CD4-positive, alpha-beta T cell treated with Interleukin-21 for 1 hour (primary cell): Measurements from ENCODE around the gene PRCD.

Experiments used
- DNase-seq: peaks from one replicate; pipeline ENCODE4 v3.0.0-alpha.2; 2020

Gene PRCD

DNA sequence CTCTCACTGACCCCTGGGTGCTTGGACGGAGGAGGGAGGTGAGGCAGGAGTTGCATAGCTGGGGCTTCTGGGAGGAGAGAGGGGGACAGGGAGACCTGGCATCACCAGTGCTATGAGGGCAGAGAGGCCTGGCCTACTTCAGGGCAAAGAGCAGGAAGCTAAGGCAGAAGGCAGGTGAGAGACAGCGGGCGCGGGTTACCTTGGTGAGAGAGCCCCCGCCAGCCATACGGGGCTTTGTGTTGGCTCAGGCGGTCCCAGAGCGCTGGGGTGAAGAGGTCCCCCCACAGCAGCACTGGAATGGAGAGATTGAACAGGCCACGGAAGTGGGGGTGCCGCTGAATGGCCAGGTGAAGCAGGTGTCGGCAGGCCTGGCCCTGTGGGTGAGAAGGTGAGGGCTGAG, 34.3 kb downstream of the PRCD start:
- DNase-seq, result no peak

GRCh38 chr17:76575570-76575969, 35.7 kb downstream of the PRCD start:
- DNase-seq, result no peak

DNA sequence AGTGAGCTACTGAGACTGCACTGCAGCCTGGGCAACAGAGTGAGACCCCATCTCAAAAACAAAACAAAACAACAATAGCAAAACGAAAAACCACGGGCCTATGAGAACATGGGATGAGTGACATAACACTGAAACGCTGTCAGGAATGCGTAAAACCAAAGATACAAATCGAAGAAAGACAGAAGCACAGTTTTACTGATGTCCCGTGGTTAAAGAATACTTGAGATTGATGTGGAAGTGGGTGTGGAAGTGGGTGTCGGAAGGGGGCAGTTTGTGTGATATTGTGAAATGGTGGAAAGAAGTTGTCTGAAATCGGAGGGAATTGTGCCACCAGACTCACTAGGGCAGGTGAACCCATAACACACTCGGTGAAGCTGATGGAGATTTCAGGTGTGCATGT, 36.3 kb downstream of the PRCD start:
- no peak for DNase-seq

- no peak for DNase-seq
Measured at GRCh38 chr17:76577876-76578275, 38.0 kb downstream of the PRCD start.

DNA sequence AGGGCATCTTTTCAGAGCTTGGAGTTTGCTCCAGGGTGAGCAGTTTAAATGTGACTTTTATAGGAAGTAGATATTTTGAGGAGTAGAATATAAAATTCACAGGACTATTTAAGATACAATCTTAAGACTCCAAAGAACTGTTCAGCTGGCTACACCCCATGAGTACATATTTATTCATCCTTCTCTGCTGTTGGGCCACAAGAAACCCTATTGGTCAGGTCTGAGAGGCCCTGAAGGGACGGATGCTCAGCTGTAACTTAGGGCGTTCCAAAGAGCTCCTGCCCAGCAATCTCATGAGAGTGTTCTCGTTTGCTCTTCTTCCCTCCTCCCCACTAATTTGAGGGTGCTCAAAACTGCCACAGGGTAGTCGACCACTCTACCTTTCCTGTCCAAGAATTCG, 38.5 kb downstream of the PRCD start:
- DNase-seq, result no peak

DNA sequence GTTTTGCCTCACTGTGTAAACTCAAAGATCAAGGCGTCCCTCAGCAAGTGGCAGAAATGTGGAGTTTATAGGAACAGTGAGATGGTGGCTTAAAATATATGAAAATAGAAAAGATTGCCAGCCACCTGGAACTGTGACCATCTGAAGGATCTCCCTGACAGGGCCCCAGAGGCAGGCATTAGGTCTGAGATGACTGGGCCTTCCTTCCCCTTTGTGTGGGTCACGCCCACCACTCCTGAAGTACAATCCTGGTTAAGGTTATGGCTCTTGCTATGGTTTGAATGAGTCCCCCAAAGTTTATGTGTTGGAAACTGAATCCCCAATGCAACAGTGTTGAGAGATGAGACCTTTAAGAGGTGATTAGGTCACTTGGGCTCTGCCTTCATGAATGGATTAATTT, 39.4 kb downstream of the PRCD start:
- DNase-seq, result no peak

DNA sequence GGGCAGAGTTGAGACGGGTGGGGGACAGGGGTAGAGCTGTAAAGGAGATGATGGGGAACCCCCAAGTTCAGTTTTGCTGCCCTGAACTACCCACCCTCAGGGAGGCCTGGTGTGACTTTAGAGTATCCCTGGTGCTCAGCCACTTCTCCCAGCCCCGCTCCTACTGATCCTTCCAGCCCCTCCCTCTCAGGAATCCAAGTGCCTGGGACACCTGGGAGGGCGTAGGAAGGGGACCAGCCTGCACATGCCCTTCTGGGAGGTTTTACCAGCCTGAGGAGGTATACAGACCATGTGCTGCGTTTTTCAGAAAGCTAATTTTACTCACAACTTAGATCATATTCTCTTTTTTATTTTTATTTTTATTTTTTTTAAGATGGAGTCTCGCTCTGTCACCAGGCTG, 41.7 kb downstream of the PRCD start:
- no peak for DNase-seq

DNA sequence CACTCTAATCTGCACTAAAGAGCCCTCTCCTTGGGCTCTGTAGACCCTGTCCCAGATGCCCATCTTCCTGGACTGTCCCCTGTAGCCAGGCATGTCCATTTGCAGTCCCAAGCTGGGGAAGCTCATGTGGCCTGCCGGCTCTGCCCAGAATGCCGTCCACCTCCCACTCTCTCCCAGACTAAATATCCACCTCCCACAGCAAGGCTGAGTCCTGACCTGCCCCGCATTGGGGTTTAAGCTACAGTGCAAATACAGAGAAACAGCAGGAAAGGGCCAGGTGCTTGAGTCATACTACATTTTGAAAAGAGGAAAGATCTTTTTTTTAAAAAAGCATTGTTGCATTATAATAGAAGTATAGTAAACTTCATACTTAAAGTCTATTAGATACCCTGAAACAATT, 42.8 kb downstream of the PRCD start:
- DNase-seq, result no peak

DNA sequence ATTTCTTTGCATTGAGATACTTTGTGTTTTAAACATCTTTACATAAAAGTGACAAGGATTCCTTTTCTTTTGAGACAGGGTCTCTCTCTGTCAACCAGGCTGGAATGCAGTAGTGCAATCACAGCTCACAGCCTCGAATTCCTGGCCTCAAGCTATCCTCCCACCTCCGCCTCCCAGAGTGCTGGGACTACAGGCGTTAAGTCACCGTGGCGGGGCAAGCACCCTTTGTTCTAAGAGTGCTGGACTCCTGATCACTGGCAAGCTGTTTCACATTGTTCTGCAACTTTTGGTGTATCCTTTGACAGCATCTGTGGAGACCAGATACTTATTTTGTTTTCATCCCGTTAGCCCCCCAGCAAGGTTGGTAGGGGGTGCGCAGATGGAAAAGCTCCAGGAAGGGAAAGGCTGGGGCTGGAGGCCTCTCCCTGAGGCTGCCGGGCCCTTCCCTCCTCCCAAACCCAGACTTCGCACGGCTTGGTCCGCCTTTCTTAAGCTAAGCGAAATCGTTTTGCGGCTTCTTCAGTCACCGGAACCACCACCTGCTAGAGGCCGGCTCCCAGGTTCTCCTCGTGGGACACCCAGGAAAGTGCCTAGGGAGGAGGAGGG, 44.7 kb downstream of the PRCD start:
- DNase-seq, result no peak

- DNase-seq, result no peak
Measured at GRCh38 chr17:76585033-76585648, 45.3 kb downstream of the PRCD start.

DNA sequence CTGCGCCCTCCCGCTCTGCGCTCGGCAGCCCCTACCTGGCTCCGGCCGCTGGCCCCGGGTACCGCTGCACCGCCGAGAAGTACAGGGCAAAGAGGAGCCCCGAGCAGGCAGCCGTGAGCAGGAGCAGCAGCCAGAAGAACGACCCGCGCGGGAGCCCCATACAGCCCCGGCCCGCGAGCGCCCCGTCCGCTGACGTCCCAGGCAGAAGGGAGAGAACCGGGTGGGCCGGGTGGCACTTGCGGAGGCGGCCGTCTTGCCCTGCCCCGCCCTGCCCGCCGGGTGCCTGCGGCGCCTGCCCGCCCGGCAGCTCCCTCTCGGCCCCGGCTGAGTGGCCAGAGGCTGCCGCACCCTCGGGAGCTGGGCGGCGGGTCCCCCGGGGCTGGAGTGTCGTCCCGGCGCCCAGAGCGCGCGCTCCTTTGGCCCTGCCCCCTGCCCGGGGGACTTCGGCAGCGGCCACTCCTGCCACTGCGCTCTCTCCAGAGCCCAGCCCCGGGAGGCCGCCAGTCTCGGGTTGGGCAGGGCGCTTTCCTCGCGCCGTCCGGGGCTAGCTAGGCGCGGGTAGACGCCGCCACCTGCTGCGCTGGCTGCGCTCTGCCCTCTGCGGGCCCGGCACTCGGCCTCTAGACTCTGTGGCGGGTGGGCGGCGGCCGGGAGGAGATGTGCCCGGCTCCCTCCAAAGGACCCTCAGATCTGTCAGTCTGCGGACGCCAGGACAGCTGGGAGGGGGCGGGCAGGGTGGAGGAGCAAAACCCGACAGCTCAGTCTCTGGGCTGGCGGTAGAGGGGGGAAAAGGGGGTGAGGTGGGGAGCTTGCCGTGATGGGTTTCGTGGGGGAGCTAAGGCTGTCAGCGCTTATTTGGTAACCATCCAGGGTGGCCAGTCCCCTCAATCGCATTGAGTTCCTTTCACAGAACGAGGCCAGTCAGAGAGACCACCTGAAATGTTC, 46.1 kb downstream of the PRCD start, which contains the start of gene ST6GALNAC2:
Gene ST6GALNAC2, minus strand, starts transcription at position 212 of the 945 bp plus-strand sequence. Its CDS starts 52 bp downstream, at position 160.
- peak; percentile 39 for DNase-seq

- no peak for DNase-seq
Measured at GRCh38 chr17:76586741-76587487, 47.1 kb downstream of the PRCD start.

DNA sequence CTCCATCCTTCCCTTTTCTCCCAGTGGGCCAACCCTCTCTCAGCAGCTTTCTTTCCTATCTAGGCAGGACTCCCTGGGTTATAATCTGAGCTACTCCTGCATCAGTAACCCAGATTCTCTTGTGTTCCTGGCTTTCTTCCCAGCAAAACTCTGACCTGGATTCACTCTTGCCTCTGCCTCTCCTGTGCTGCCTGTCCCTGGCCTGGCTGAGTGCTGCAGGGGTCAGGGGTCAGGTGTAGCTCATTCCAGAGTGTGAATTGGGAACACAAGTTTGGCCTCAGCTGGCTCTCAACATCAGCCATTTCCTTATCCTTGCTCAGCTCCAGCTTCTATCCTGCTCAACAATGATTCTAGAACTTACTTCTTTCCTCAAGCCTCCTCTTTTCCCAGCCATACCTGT, 48.3 kb downstream of the PRCD start:
- DNase-seq, result no peak

GRCh38 chr17:76593384-76593826, 53.6 kb downstream of the PRCD start:
- DNase-seq, result no peak

DNA sequence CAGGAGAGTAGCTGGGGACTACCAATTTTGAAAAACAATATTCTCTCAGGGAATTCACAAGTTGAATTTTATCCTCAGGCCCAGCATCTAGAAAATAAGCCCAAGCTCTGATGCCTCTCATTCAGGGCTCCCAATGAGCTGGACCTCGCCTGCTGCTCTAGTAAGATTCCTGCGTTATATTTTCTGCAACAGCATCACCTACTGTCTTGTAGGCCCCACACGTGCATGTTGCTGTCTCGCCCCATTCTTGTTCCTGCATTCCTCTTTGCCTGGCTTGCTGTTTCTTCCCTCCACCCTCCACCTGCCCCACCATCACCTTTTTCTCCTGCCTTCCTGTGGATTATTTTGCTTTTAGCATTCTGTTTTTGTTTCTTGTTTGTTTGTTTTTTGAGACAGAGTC, 54.1 kb downstream of the PRCD start:
- DNase-seq, result no peak

GRCh38 chr17:76594690-76595089, 54.8 kb downstream of the PRCD start:
- DNase-seq, result no peak
